Endothelial cell of umbilical vein (primary cell): Measurements from ENCODE around the gene RBM26. TPM values are rescaled to one million over a fixed set of nuclear protein-coding genes. Genes with fewer than 3 reads are reported as not detected.

Experiments used
- BruUV-seq: library from RNA; stranded (reverse); fragments of 400-500 nt; replicated peaks from 2 replicates; lab custom pipeline; 2021; lab: Mats Ljungman, UMichigan
- CTCF ChIA-PET: fragments of 300-600, 350-600 bp; sonication (Branson Sonifier 250); formaldehyde crosslinking; loops from one replicate; lab custom pipeline; 2021; ENCODE audit warnings: antibody characterized with exemption, inconsistent platforms; lab: Charles Lee
- POLR2A ChIA-PET: fragments of 300-600, 350-600 bp; sonication (Branson Sonifier 250); formaldehyde crosslinking; loops from one replicate; lab custom pipeline; 2021; ENCODE audit warnings: antibody characterized with exemption, inconsistent platforms; lab: Charles Lee
- DNase-seq: peaks from one replicate; pipeline ENCODE4 v3.0.0-alpha.2; 2011; ENCODE audit warnings: low read depth, low spot score
- FAIRE-seq: peaks from 2 replicates; lab custom pipeline; 2011; peaks lifted over from hg19 to GRCh38; lab: Jason Lieb, UNC
- H2AFZ ChIP-seq: 2 replicates; pipeline ENCODE4 v1.6.0; 2012; ENCODE audit warnings: low read depth, low read length, control low read depth, inconsistent platforms
- H3K27ac ChIP-seq: 2 replicates; pipeline ENCODE4 v1.5.1; 2011; ENCODE audit warnings: low read depth, mild to moderate bottlenecking, control low read depth, low read length, moderate library complexity; ENCODE audit not compliant: insufficient read depth
- H3K27me3 ChIP-seq, 2 experiments: 2 replicates each; pipeline versions ENCODE4 v1.6.0 to v1.6.1; 2011; ENCODE audit warnings: low read length in 2 of 2, mixed read lengths in 1 of 2; ENCODE audit not compliant: control insufficient read depth in 2 of 2, insufficient read depth in 2 of 2
- H3K36me3 ChIP-seq, 2 experiments: 2 replicates in 1 of 2; 3 replicates in 1 of 2; pipeline ENCODE4 v1.5.1; 2011; ENCODE audit warnings: low read length in 2 of 2, mild to moderate bottlenecking in 1 of 2, moderate library complexity in 1 of 2; ENCODE audit not compliant: control insufficient read depth in 2 of 2, insufficient read depth in 2 of 2; ENCODE audit errors: extremely low read depth in 1 of 2
- H3K4me1 ChIP-seq: 3 replicates; pipeline ENCODE4 v1.5.1; 2011; ENCODE audit warnings: mild to moderate bottlenecking, low read length; ENCODE audit not compliant: control insufficient read depth, insufficient read depth; ENCODE audit errors: extremely low read depth
- H3K4me2 ChIP-seq: 2 replicates; pipeline ENCODE4 v1.6.1; 2011; ENCODE audit warnings: low read length, control low read depth, mixed read lengths; ENCODE audit not compliant: insufficient read depth
- H3K4me3 ChIP-seq, 3 experiments: fragments of 200-600 bp in 1 of 3; sonication (generic), shearing (Covaris generic) in 1 of 3; replicated peaks in 1 of 3; 2 replicates each; pipeline ENCODE4 v1.5.1; 2011 to 2016; ENCODE audit warnings: control low read depth in 3 of 3, low read length in 3 of 3, mild to moderate bottlenecking in 2 of 3, inconsistent platforms in 1 of 3, low read depth in 1 of 3, moderate library complexity in 1 of 3; ENCODE audit not compliant: insufficient read depth in 1 of 3
- H3K79me2 ChIP-seq: 2 replicates; pipeline ENCODE4 v1.6.0; 2012; ENCODE audit warnings: low read length, inconsistent platforms; ENCODE audit not compliant: control insufficient read depth, insufficient read depth
- H3K9ac ChIP-seq: replicated peaks from 2 replicates; pipeline ENCODE3; 2011; ENCODE audit warnings: low read length, control low read depth; ENCODE audit not compliant: insufficient read depth; ENCODE audit errors: extremely low read depth
- H3K9me1 ChIP-seq: replicated peaks from 3 replicates; pipeline ENCODE4 v1.6.0; 2011; ENCODE audit warnings: mild to moderate bottlenecking, low read length; ENCODE audit not compliant: control insufficient read depth, insufficient read depth; ENCODE audit errors: extremely low read depth
- H3K9me3 ChIP-seq: replicated peaks from 2 replicates; pipeline ENCODE4 v1.5.1; 2012; ENCODE audit warnings: low read length, inconsistent platforms; ENCODE audit not compliant: control insufficient read depth, insufficient read depth
- H4K20me1 ChIP-seq: replicated peaks from 2 replicates; pipeline ENCODE3; 2011; ENCODE audit warnings: mild to moderate bottlenecking, low read length; ENCODE audit not compliant: control insufficient read depth, insufficient read depth; ENCODE audit errors: extremely low read depth
- CTCF ChIP-seq, 2 donors: IDR thresholded peaks; 1 replicate in 1 of 2; 2 replicates in 1 of 2; pipeline ENCODE4 v1.5.1; 2011; ENCODE audit warnings: low read length in 2 of 2, mild to moderate bottlenecking in 2 of 2, moderate library complexity in 2 of 2, control low read depth in 1 of 2, inconsistent platforms in 1 of 2, low read depth in 1 of 2; ENCODE audit not compliant: insufficient read depth in 1 of 2; ENCODE audit errors: extremely low read depth in 1 of 2
- EZH2 ChIP-seq: IDR thresholded peaks from 2 replicates; pipeline ENCODE4 v1.6.1; 2012; ENCODE audit warnings: borderline replicate concordance, low read depth, mild to moderate bottlenecking, moderate library complexity, low read length, inconsistent platforms; ENCODE audit not compliant: severe bottlenecking
- FOS ChIP-seq: IDR thresholded peaks from 2 replicates; pipeline ENCODE4 v1.6.1; 2011; ENCODE audit warnings: mild to moderate bottlenecking, low read length, moderate library complexity, borderline replicate concordance; ENCODE audit not compliant: insufficient read depth
- GATA2 ChIP-seq: IDR thresholded peaks from 2 replicates; pipeline ENCODE4 v1.7.0; 2011; ENCODE audit warnings: low read depth, mild to moderate bottlenecking, moderate library complexity, mixed read lengths, low read length; ENCODE audit not compliant: insufficient read length, insufficient read depth
- JUN ChIP-seq: IDR thresholded peaks from 2 replicates; pipeline ENCODE4 v1.6.1; 2011; ENCODE audit warnings: borderline replicate concordance, low read depth; ENCODE audit not compliant: insufficient read length, insufficient read depth
- MYC ChIP-seq: IDR thresholded peaks from one replicate; pipeline ENCODE4 v1.6.1; 2011; ENCODE audit warnings: mild to moderate bottlenecking, low read depth, low read length
- POLR2A ChIP-seq: IDR thresholded peaks from 2 replicates; pipeline ENCODE4 v1.6.1; 2012; ENCODE audit warnings: low read depth, mild to moderate bottlenecking, control low read depth, low read length
- POLR2AphosphoS5 ChIP-seq: IDR thresholded peaks from 2 replicates; pipeline ENCODE4 v1.6.1; 2012; ENCODE audit warnings: low read depth, mild to moderate bottlenecking, control low read depth, low read length, moderate library complexity; ENCODE audit not compliant: insufficient read depth
- dilution Hi-C: fragments of 300-500 bp; cut with MboI; formaldehyde crosslinking; loops from one replicate; pipeline ENCODE4 v1.15.0; 2019; ENCODE audit warnings: low sequenced_read_pairs; ENCODE audit not compliant: extremely low pct_ligation_motif_present
- intact Hi-C: fragments of 100-400 bp; cut with micrococcal nuclease; formaldehyde crosslinking; loops from one replicate; pipeline ENCODE4 v1.10.0; 2022
- polyA plus RNA-seq, 4 experiments: library from polyadenylated mRNA; depleted of rRNA in 3 of 4; stranded (reverse) in 3 of 4; unstranded in 1 of 4; fragments of >200 nt; gene quantifications; 2 replicates each; pipeline versions ENCODE4 v1.2.1 to v1.2.3, GENCODE V29; 2011 to 2012; ENCODE audit warnings: missing spikeins in 1 of 4
- total RNA-seq: library from RNA; stranded (reverse); gene quantifications from 2 replicates; pipeline ENCODE4 v1.2.3, GENCODE V29; 2021

RBM26 gene
- total and polyA plus RNA-seq, 2 donors (not counting 3 experiments of a cell fraction or from before 2014, with no cell fraction given), result 14.8 to 54.3 TPM

- dilution Hi-C loops (no loop called here), intact Hi-C loops (no loop called here)
- H3K27me3 ChIP-seq, result no peaks in the 10 kb centered on the region
- FAIRE-seq (peak; percentile 69), DNase-seq (peak; percentile 40)
- ChIA-PET POLR2A (no interaction called here), CTCF (interaction anchor here (3.6 kb wide), 1 partner anchor 24 kb away, joined by 21 read pairs; no protein-coding TSS in a partner anchor)
- TF ChIP-seq JUN (peak; percentile 57), GATA2 (no peak)
- peak overlapping the region; percentile 87 for H2AFZ ChIP-seq
- H3K4me1 ChIP-seq, result peaks cover 14% of the 10 kb centered on the region
- no peaks in the 10 kb centered on the region for H3K36me3 ChIP-seq
- peak overlapping the region; percentile 10 for H3K4me2 ChIP-seq
- no peaks in the 10 kb centered on the region for H3K9me3 ChIP-seq
- H3K9me1 ChIP-seq, result no peaks in the 10 kb centered on the region
- no peak overlapping the region for H3K9ac ChIP-seq
- no peak overlapping the region for H3K27ac ChIP-seq
- H4K20me1 ChIP-seq, result no peaks in the 10 kb centered on the region
- BruUV-seq, result no TSS peak
- H3K79me2 ChIP-seq, result no peaks in the 10 kb centered on the region
- H3K4me3 ChIP-seq, result no peak overlapping the region
These were observed 42.4 kb upstream of the RBM26 start for GRCh38 chr13:79448413-79448812.

GRCh38 chr13:79447741-79448140 lies 41.7 kb upstream of the RBM26 start:
- H3K9me1 ChIP-seq, result no peaks in the 10 kb centered on the region
- H3K27ac ChIP-seq, result no peak overlapping the region
- no peaks in the 10 kb centered on the region for H3K9me3 ChIP-seq
- no peaks in the 10 kb centered on the region for H4K20me1 ChIP-seq
- H3K4me1 ChIP-seq, result peaks cover 14% of the 10 kb centered on the region
- no peak overlapping the region for H3K4me3 ChIP-seq
- H2AFZ ChIP-seq, result no peak overlapping the region
- no peak overlapping the region for H3K9ac ChIP-seq
- ChIA-PET CTCF (interaction anchor here (3.6 kb wide), 1 partner anchor 24 kb away, joined by 21 read pairs; no protein-coding TSS in a partner anchor), POLR2A (no interaction called here)
- FAIRE-seq (peak; percentile 8), DNase-seq (no peak)
- TF ChIP-seq MYC (no peak), GATA2 (no peak), JUN (no peak), EZH2 (no peak), POLR2A (no peak), POLR2AphosphoS5 (no peak), FOS (no peak), CTCF (IDR thresholded peaks at IDR 0.05; ENCODE audit: extremely low read depth in 1 of 2, insufficient read depth in 1 of 2, low read depth in 1 of 2, low read length in 2 of 2) (no peak)
- H3K36me3 ChIP-seq, result no peaks in the 10 kb centered on the region
- dilution Hi-C loops (no loop called here), intact Hi-C loops (no loop called here)
- H3K79me2 ChIP-seq, result no peaks in the 10 kb centered on the region
- BruUV-seq, result no TSS peak
- no peaks in the 10 kb centered on the region for H3K27me3 ChIP-seq
- H3K4me2 ChIP-seq, result no peak overlapping the region
